ENCODE measurements around the gene ANKRD12. TPM values are rescaled to one million over a fixed set of nuclear protein-coding genes. Genes with fewer than 3 reads are reported as not detected.

The ANKRD12 gene
- total RNA-seq, 1 donor, result 66.2 TPM

GRCh38 chr18:9211955-9212354 is 75.4 kb downstream of the ANKRD12 start:
- no peak overlapping the region for H3K4me3 ChIP-seq (ENCODE audit: low read depth, low read length)
- DNase-seq (ENCODE audit: low read depth), result no peak
- TF ChIP-seq CTCF (IDR thresholded peaks at IDR 0.05; ENCODE audit: insufficient read depth, low read length), result no peak

DNA sequence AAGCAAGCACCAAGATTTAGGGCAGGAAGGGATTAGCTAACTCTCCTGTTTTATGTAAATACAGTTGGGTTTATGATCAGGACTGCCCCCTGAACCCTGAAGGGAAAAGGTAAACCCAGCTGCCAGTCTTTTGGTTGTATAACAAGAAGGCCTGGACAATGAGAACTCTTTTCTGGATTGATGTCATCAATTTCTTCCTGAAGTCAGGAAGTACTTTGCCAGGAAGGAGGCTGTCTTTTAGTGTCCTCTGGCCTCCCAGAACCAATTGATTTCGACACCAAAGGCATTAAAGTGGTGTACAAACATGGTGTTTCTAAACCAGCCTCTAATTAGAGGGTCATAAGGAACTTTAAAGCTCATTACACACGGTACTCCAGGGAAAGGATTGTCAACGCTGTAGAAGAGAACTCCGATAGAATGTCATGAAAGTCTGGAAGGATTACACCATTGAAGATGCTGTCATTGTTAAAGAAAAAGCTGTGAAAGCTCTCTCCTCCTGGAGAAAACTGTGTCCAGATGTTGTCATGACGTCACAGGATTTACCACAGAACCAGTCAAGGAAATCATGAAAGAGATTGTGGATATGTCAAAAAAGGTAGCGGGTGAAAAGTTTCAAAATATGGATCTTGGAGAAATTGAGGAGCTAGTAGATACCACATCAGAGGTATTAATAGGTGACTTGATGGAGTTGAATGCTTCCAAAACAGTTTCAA is 78.8 kb downstream of the ANKRD12 start:
- TF ChIP-seq CTCF (IDR thresholded peaks at IDR 0.05; ENCODE audit: insufficient read depth, low read length), result no peak
- DNase-seq (ENCODE audit: low read depth), result no peak
- no peak overlapping the region for H3K4me3 ChIP-seq (ENCODE audit: low read depth, low read length)

DNA sequence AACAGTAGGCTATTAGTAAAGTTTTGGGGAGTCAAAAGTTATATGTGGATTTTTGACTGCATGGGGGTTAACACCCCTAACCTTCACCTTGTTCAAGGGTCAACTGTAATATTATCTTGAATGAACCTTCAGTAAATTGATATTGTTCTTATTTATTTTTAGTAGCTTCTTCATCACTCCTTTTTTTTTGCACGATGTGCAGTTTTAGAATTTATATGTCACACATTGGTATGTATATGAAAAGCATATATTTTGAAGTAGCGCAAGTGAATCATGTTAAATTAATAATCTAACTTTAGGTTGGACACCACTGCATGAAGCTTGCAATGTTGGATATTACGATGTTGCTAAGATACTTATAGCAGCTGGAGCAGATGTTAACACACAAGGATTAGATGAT is 79.9 kb downstream of the ANKRD12 start:
- no peak for DNase-seq (ENCODE audit: low read depth)
- H3K4me3 ChIP-seq (ENCODE audit: low read depth, low read length), result no peak overlapping the region
- TF ChIP-seq CTCF (IDR thresholded peaks at IDR 0.05; ENCODE audit: insufficient read depth, low read length), result no peak

GRCh38 chr18:9217743-9218451 is 81.3 kb downstream of the ANKRD12 start:
- no peak for DNase-seq (ENCODE audit: low read depth)
- TF ChIP-seq CTCF (IDR thresholded peaks at IDR 0.05; ENCODE audit: insufficient read depth, low read length), result no peak

GRCh38 chr18:9221040-9221439 is 84.5 kb downstream of the ANKRD12 start:
- DNase-seq (ENCODE audit: low read depth), result no peak
- no peak for TF ChIP-seq CTCF (IDR thresholded peaks at IDR 0.05; ENCODE audit: insufficient read depth, low read length)
- H3K4me3 ChIP-seq (ENCODE audit: low read depth, low read length), result no peak overlapping the region

More at GRCh38 chr18:9217743-9218451, 81.3 kb downstream of the ANKRD12 start:
- H3K4me3 ChIP-seq (ENCODE audit: low read depth, low read length), result no peak overlapping the region

GRCh38 chr18:9221661-9222060 is 85.1 kb downstream of the ANKRD12 start:
- DNase-seq (ENCODE audit: low read depth), result no peak
- TF ChIP-seq CTCF (IDR thresholded peaks at IDR 0.05; ENCODE audit: insufficient read depth, low read length), result no peak
- H3K4me3 ChIP-seq (ENCODE audit: low read depth, low read length), result no peak overlapping the region

Data from fibroblast of the aortic adventitia (primary cell).